Motor neuron (in vitro differentiated cells): ENCODE results near the gene KLHL17. TPM values are rescaled to one million over a fixed set of nuclear protein-coding genes. Genes with fewer than 3 reads are reported as not detected.

ENCODE experiments used
- ATAC-seq, 8 experiments: fragments of 200-7000 bp; cut with Tn5 transposase; replicated peaks in 6 of 8; 2 replicates each; pipeline ENCODE4 v1.8.0; 2021; ENCODE audit warnings: mild to moderate bottlenecking in 8 of 8, moderate library complexity in 8 of 8
- H3K27ac ChIP-seq, 2 donors: fragments of 250-450 bp; sonication (Bioruptor Pico); 2 replicates each; pipeline ENCODE4 v1.9.0; 2021; ENCODE audit warnings: antibody characterized with exemption in 2 of 2, mild to moderate bottlenecking in 2 of 2, moderate library complexity in 1 of 2
- H3K4me1 ChIP-seq, 2 donors: fragments of 250-450 bp; sonication (Bioruptor Pico); replicated peaks in 1 of 2; 2 replicates each; pipeline ENCODE4 v1.6.1; 2021; ENCODE audit warnings: antibody characterized with exemption in 2 of 2, mild to moderate bottlenecking in 2 of 2, moderate library complexity in 1 of 2
- H3K4me3 ChIP-seq, 5 donors: fragments of 250-450 bp; sonication (Bioruptor Pico); 2 replicates each; pipeline ENCODE4 v1.9.0; 2021; ENCODE audit warnings: antibody characterized with exemption in 5 of 5, mild to moderate bottlenecking in 5 of 5, moderate library complexity in 4 of 5
- WGBS, 10 experiments: fragments of 450-650 bp; shearing (Covaris generic); methylation state at CpG; one replicate each; pipeline ENCODE4 v1.0.0; 2022; 5-methylcytosine and 5-hydroxymethylcytosine counted together
- in situ Hi-C, 9 experiments: fragments of 400-800 bp; cut with MboI; loops; one replicate each; pipeline ENCODE4 v1.15.0; 2021; ENCODE audit warnings: low sequenced_read_pairs in 9 of 9, low pct_unique_long_range_greater_than_20kb in 2 of 9; ENCODE audit not compliant: unreplicated experiment in 9 of 9
- total RNA-seq, 8 experiments: library from RNA; unstranded; fragments of 300-600 nt; gene quantifications; 2 replicates each; pipeline versions ENCODE4 v1.2.3 to v1.2.4, GENCODE V29; 2022

Gene KLHL17
- total RNA-seq = 10 to 100 TPM in 2 of 8 experiments, 1 to 10 TPM in 6; 4.1 to 24.6 (median 7.3) TPM

GRCh38 chr1:960363-961131 lies at the start of gene KLHL17:
Gene KLHL17, plus strand, starts transcription at chr1:960584. Its CDS starts 110 bp downstream, at chr1:960694.
- Histone ChIP-seq H3K4me3 (peak within 1 kb of the TSS; percentile 62 to 100 (median 97)), H3K4me1 (peaks cover 12 to 13% of the 10 kb centered on the region in 2 donors), H3K27ac (peak within 1 kb of the TSS in 1 of 2 donors; percentile 9)
- ATAC-seq = peak; percentile 54 to 82 (median 66)
- 0% methylated on average over 9 of the region's 109 CpGs; no CpG with 5 or more reads in 9 of the 10 experiments for WGBS, 10 experiments
- in situ Hi-C loops = no loop called here

- WGBS, 10 experiments = 13 to 80% (median 34%) methylated on average over 2 to 21 of the region's 25 CpGs; no CpG with 5 or more reads in 4 of the 10 experiments
- peak overlapping the region in 1 of 2 donors; percentile 13 for H3K27ac ChIP-seq
- in situ Hi-C loops = no loop called here
- H3K4me1 ChIP-seq = peaks cover 32 to 49% of the 10 kb centered on the region in 2 donors
- H3K4me3 ChIP-seq = no peak overlapping the region
- peak in 7 of 8 experiments; percentile 11 to 95 (median 94) for ATAC-seq
These were observed 49.3 kb upstream of the KLHL17 start for GRCh38 chr1:910881-911721.

GRCh38 chr1:911875-912739 lies 48.3 kb upstream of the KLHL17 start:
- Histone ChIP-seq H3K4me1 (peaks cover 42 to 51% of the 10 kb centered on the region in 2 donors), H3K27ac (no peak overlapping the region), H3K4me3 (no peak overlapping the region)
- in situ Hi-C loops = no loop called here
- WGBS, 10 experiments = 61 to 90% (median 74%) methylated on average over 2 to 13 of the region's 15 CpGs; no CpG with 5 or more reads in 1 of the 10 experiments
- no peak for ATAC-seq

- Histone ChIP-seq H3K4me1 (peaks cover 49 to 56% of the 10 kb centered on the region in 2 donors), H3K4me3 (no peak overlapping the region), H3K27ac (no peak overlapping the region)
- ATAC-seq = peak in 1 of 8 experiments; percentile 55
- in situ Hi-C loops = no loop called here
- 27 to 83% (median 53%) methylated on average over 1 to 16 of the region's 24 CpGs; no CpG with 5 or more reads in 2 of the 10 experiments for WGBS, 10 experiments
These were observed 47.6 kb upstream of the KLHL17 start for GRCh38 chr1:912740-913301.

- peaks cover 57 to 58% of the 10 kb centered on the region in 2 donors for H3K4me1 ChIP-seq
- H3K27ac ChIP-seq = no peak overlapping the region
- 54 to 89% (median 69%) methylated on average over 1 to 4 of the region's 16 CpGs; no CpG with 5 or more reads in 4 of the 10 experiments for WGBS, 10 experiments
- in situ Hi-C loops = no loop called here
- ATAC-seq = no peak
- no peak overlapping the region for H3K4me3 ChIP-seq
These were observed 46.8 kb upstream of the KLHL17 start for GRCh38 chr1:913491-914130.

GRCh38 chr1:914131-914890 lies 46.1 kb upstream of the KLHL17 start:
- no peak for ATAC-seq
- in situ Hi-C loops = no loop called here
- 29 to 90% (median 78%) methylated on average over 3 to 7 of the region's 21 CpGs for WGBS, 10 experiments
- Histone ChIP-seq H3K27ac (no peak overlapping the region), H3K4me1 (peaks cover 57 to 58% of the 10 kb centered on the region in 2 donors), H3K4me3 (no peak overlapping the region)

GRCh38 chr1:914891-915280 lies 45.5 kb upstream of the KLHL17 start:
- 41 to 96% (median 62%) methylated on average over 2 to 6 of the region's 6 CpGs; no CpG with 5 or more reads in 1 of the 10 experiments for WGBS, 10 experiments
- no peak overlapping the region for H3K4me3 ChIP-seq
- H3K27ac ChIP-seq = no peak overlapping the region
- peaks cover 62% of the 10 kb centered on the region in 2 donors for H3K4me1 ChIP-seq
- ATAC-seq = no peak
- in situ Hi-C loops = no loop called here

- Histone ChIP-seq H3K4me3 (no peak overlapping the region), H3K27ac (peak overlapping the region in 1 of 2 donors; percentile 58), H3K4me1 (peaks cover 62 to 63% of the 10 kb centered on the region in 2 donors)
- 40 to 93% (median 73%) methylated on average over 1 to 25 of the region's 28 CpGs; no CpG with 5 or more reads in 2 of the 10 experiments for WGBS, 10 experiments
- in situ Hi-C loops = no loop called here
- no peak for ATAC-seq
These were observed 44.9 kb upstream of the KLHL17 start for GRCh38 chr1:915295-916172.

GRCh38 chr1:916173-917075 lies 44.0 kb upstream of the KLHL17 start:
- peak; percentile 8 to 74 (median 54) for ATAC-seq
- in situ Hi-C loops = no loop called here
- WGBS, 10 experiments = 0 to 47% (median 20%) methylated on average over 1 to 24 of the region's 31 CpGs; no CpG with 5 or more reads in 4 of the 10 experiments
- Histone ChIP-seq H3K4me3 (no peak overlapping the region), H3K4me1 (peaks cover 62 to 63% of the 10 kb centered on the region in 2 donors), H3K27ac (peak overlapping the region in 1 of 2 donors; percentile 58)

GRCh38 chr1:917076-917459 lies 43.3 kb upstream of the KLHL17 start:
- in situ Hi-C loops = no loop called here
- Histone ChIP-seq H3K4me3 (no peak overlapping the region), H3K4me1 (peaks cover 62 to 63% of the 10 kb centered on the region in 2 donors), H3K27ac (peak overlapping the region in 1 of 2 donors; percentile 16)
- WGBS, 10 experiments = 0 to 80% methylated on average over 1 of the region's 7 CpGs; no CpG with 5 or more reads in 8 of the 10 experiments
- peak in 6 of 8 experiments; percentile 1 to 12 (median 6) for ATAC-seq
